Measurements from ENCODE around the gene FSTL5.

FSTL5 gene

DNA sequence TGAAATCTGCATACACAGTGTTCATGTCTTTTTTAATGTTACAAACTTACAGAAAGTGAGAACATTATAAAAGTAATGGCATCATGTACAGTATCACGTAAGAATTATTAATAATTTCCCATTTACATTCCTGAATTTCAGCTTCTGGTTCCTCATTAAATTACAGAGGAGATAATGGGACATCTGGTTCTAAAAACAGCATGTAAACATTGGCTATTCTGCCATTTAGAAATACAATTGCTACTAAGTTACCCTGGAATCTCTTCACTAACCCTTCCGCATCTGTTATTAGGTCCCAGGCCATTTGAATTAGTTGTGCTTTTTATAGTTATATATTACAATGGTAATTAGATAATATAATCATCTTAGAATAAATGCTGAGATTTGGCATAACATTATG lies 505.1 kb downstream of the FSTL5 start:
- H3K9me3 ChIP-seq (ENCODE audit: control insufficient read depth, insufficient read depth, low read length) = no peaks in the 10 kb centered on the region
- no peaks in the 10 kb centered on the region for H3K36me3 ChIP-seq (ENCODE audit: control insufficient read depth, insufficient read depth, low read length)
- no peak overlapping the region for H3K4me3 ChIP-seq (ENCODE audit: low read length)
- no peaks in the 10 kb centered on the region for H3K27me3 ChIP-seq (ENCODE audit: control insufficient read depth, insufficient read depth, low read length)
- no peaks in the 10 kb centered on the region for H3K4me1 ChIP-seq (ENCODE audit: control insufficient read depth, insufficient read depth, low read length)
- no peak overlapping the region for H3K27ac ChIP-seq (ENCODE audit: low read length)
- no peak for DNase-seq (ENCODE audit: low read depth, low spot score)
- WGBS (ENCODE audit: insufficient coverage, insufficient read length) = no CpG with 5 or more reads among the region's 2 CpGs

DNA sequence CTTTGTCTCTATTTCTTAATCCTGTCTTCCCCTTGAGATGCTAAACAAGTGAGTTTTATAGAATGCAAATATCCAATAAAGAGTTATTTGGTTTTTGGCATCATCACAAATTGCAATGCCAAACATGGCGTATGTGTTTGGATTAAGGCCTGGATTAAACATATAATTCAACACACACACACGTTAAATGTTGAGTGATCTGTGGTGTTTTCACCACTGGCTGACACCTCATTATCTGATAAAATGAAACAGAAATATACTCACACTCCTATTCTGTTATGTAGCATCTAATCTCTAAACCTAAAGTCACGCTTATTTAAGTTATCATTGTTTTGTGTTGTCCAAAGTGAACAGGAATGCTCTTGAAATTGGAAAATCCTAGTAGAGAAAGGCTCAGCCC lies 506.2 kb downstream of the FSTL5 start:
- no peak for DNase-seq (ENCODE audit: low read depth, low spot score)
- Histone ChIP-seq H3K36me3 (ENCODE audit: control insufficient read depth, insufficient read depth, low read length) (no peaks in the 10 kb centered on the region), H3K27ac (ENCODE audit: low read length) (no peak overlapping the region), H3K27me3 (ENCODE audit: control insufficient read depth, insufficient read depth, low read length) (no peaks in the 10 kb centered on the region), H3K4me1 (ENCODE audit: control insufficient read depth, insufficient read depth, low read length) (no peaks in the 10 kb centered on the region), H3K9me3 (ENCODE audit: control insufficient read depth, insufficient read depth, low read length) (no peaks in the 10 kb centered on the region), H3K4me3 (ENCODE audit: low read length) (no peak overlapping the region)
- WGBS (ENCODE audit: insufficient coverage, insufficient read length) = no CpG with 5 or more reads among the region's 3 CpGs

DNA sequence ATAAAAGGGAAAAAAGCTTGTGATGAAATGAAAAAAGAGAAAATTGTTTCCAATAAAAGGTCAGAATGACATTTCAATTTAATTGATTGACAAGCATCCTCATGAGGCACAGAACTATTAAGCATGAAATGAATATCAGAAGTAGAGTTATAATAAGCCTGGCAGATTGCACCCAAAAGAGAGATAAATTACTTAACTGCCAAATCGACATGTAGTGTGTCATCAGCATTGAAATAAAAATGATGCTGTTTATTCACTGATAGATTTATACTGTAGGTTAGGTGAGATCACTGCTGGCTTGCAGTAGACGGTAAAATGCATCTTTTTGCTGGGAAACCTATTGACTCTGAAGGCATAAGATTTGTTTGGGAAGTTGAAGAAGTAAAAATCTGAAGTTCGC lies 507.2 kb downstream of the FSTL5 start:
- Histone ChIP-seq H3K4me1 (ENCODE audit: control insufficient read depth, insufficient read depth, low read length) (no peaks in the 10 kb centered on the region), H3K27ac (ENCODE audit: low read length) (no peak overlapping the region), H3K9me3 (ENCODE audit: control insufficient read depth, insufficient read depth, low read length) (no peaks in the 10 kb centered on the region), H3K36me3 (ENCODE audit: control insufficient read depth, insufficient read depth, low read length) (no peaks in the 10 kb centered on the region), H3K27me3 (ENCODE audit: control insufficient read depth, insufficient read depth, low read length) (no peaks in the 10 kb centered on the region), H3K4me3 (ENCODE audit: low read length) (no peak overlapping the region)
- no peak for DNase-seq (ENCODE audit: low read depth, low spot score)
- WGBS (ENCODE audit: insufficient coverage, insufficient read length) = no CpG with 5 or more reads among the region's 3 CpGs

DNA sequence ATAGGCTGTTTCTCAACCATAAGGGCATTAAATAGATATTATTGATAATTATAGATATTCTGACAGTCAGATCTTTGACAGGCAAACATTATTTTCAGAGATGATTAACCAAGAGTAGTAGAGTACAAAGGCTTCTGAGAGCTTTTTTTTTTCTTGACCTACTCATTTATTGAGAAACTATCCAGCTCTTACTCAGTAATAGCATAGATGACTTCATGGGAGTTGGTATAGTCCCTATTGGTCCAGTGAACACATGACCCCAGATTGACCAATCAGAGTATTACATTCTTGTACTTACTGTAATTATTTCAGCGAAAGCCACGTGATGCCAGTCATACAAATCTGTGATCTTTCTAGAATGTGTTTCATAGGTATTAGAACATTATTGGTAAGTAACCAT lies 508.7 kb downstream of the FSTL5 start:
- DNase-seq (ENCODE audit: low read depth, low spot score) = no peak
- Histone ChIP-seq H3K36me3 (ENCODE audit: control insufficient read depth, insufficient read depth, low read length) (no peaks in the 10 kb centered on the region), H3K4me3 (ENCODE audit: low read length) (no peak overlapping the region), H3K27ac (ENCODE audit: low read length) (no peak overlapping the region), H3K9me3 (ENCODE audit: control insufficient read depth, insufficient read depth, low read length) (no peaks in the 10 kb centered on the region), H3K27me3 (ENCODE audit: control insufficient read depth, insufficient read depth, low read length) (no peaks in the 10 kb centered on the region), H3K4me1 (ENCODE audit: control insufficient read depth, insufficient read depth, low read length) (no peaks in the 10 kb centered on the region)
- no CpG with 5 or more reads among the region's 2 CpGs for WGBS (ENCODE audit: insufficient coverage, insufficient read length)

DNA sequence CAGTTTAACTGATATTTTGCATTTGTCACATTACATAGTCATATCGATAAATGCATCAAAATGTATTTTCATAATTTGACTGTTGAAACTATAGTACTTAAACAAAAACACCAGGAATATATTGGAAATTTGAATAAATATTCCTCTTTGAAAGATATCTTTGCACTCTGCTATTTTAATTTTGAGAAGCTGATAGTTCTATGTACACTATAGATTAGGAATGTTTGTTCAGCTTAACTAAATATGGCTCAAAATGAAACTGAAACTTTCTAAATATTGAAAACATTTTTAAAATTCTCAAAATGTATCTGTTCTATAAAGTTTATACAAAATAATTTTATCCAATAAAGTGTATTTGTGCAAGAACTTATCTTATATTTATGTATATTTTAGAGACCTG lies 510.1 kb downstream of the FSTL5 start:
- Histone ChIP-seq H3K27ac (ENCODE audit: low read length) (no peak overlapping the region), H3K27me3 (ENCODE audit: control insufficient read depth, insufficient read depth, low read length) (no peaks in the 10 kb centered on the region), H3K9me3 (ENCODE audit: control insufficient read depth, insufficient read depth, low read length) (no peaks in the 10 kb centered on the region), H3K4me1 (ENCODE audit: control insufficient read depth, insufficient read depth, low read length) (no peaks in the 10 kb centered on the region), H3K4me3 (ENCODE audit: low read length) (no peak overlapping the region), H3K36me3 (ENCODE audit: control insufficient read depth, insufficient read depth, low read length) (no peaks in the 10 kb centered on the region)
- no CpG with 5 or more reads among the region's 1 CpG for WGBS (ENCODE audit: insufficient coverage, insufficient read length)
- DNase-seq (ENCODE audit: low read depth, low spot score) = no peak

DNA sequence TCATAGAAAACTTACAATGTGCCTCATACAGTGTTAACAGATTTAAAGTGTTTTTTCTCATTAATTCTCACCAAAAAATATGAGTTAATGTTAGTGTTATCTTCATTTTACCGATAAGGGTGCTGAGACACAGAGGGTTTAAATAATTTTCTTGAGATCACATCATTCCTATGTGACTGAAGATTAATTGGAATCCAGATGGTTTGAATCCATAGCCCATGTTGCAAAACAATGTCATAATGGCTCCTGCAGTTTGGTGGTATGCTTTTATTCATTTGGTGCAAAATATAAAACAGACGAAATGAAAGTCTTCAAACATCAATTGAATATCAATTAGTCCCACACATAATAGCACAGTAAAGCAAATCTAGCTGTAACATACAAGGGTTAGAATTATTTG lies 512.2 kb downstream of the FSTL5 start:
- H3K36me3 ChIP-seq (ENCODE audit: control insufficient read depth, insufficient read depth, low read length) = no peaks in the 10 kb centered on the region
- DNase-seq (ENCODE audit: low read depth, low spot score) = no peak
- H3K9me3 ChIP-seq (ENCODE audit: control insufficient read depth, insufficient read depth, low read length) = no peaks in the 10 kb centered on the region
- H3K27ac ChIP-seq (ENCODE audit: low read length) = no peak overlapping the region
- no peaks in the 10 kb centered on the region for H3K27me3 ChIP-seq (ENCODE audit: control insufficient read depth, insufficient read depth, low read length)
- no CpG with 5 or more reads among the region's 2 CpGs for WGBS (ENCODE audit: insufficient coverage, insufficient read length)
- no peaks in the 10 kb centered on the region for H3K4me1 ChIP-seq (ENCODE audit: control insufficient read depth, insufficient read depth, low read length)
- no peak overlapping the region for H3K4me3 ChIP-seq (ENCODE audit: low read length)

DNA sequence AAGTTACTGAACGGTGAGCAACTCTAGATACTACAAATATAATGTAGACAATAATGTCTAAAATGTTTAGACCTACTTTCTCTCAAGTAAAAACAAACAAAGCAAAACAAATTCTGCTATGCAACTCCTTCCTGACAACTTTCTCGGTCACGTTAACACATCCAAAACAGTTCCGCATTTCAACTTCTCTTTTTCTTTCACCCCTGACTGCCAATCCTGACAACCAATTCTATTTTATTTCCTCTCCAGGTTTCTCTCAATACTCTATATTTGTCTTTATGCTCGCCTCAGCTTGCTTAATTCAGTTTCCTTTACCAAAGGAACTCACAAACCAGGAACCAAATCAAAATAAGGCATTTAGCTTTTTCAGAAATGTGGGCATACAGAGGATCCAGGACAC lies 513.0 kb downstream of the FSTL5 start:
- H3K4me3 ChIP-seq (ENCODE audit: low read length) = no peak overlapping the region
- H3K36me3 ChIP-seq (ENCODE audit: control insufficient read depth, insufficient read depth, low read length) = no peaks in the 10 kb centered on the region
- H3K27ac ChIP-seq (ENCODE audit: low read length) = no peak overlapping the region
- H3K27me3 ChIP-seq (ENCODE audit: control insufficient read depth, insufficient read depth, low read length) = no peaks in the 10 kb centered on the region
- WGBS (ENCODE audit: insufficient coverage, insufficient read length) = 100% methylated on average over 1 of the region's 5 CpGs
- DNase-seq (ENCODE audit: low read depth, low spot score) = no peak
- no peaks in the 10 kb centered on the region for H3K4me1 ChIP-seq (ENCODE audit: control insufficient read depth, insufficient read depth, low read length)
- no peaks in the 10 kb centered on the region for H3K9me3 ChIP-seq (ENCODE audit: control insufficient read depth, insufficient read depth, low read length)

DNA sequence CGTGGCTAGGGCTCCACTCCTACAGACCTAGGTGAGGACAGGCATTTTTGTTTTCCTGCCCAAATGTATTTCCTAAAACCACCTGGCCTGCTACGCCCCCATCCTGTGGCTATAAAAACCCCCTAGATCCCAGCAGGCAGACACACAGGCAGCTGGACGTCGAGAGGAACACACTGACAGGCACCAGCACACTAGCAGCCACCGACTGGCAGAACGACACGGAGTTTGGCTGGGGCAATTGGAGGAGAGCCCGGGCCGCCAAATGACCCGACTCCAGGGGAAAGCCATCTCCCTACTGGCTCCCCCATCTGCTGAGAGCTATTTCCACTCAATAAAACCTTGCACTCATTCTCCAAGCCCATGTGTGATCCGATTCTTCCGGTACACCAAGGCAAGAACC lies 516.0 kb downstream of the FSTL5 start:
- Histone ChIP-seq H3K27me3 (ENCODE audit: control insufficient read depth, insufficient read depth, low read length) (no peaks in the 10 kb centered on the region), H3K4me1 (ENCODE audit: control insufficient read depth, insufficient read depth, low read length) (no peaks in the 10 kb centered on the region), H3K4me3 (ENCODE audit: low read length) (no peak overlapping the region), H3K36me3 (ENCODE audit: control insufficient read depth, insufficient read depth, low read length) (no peaks in the 10 kb centered on the region), H3K9me3 (ENCODE audit: control insufficient read depth, insufficient read depth, low read length) (no peaks in the 10 kb centered on the region), H3K27ac (ENCODE audit: low read length) (no peak overlapping the region)
- DNase-seq (ENCODE audit: low read depth, low spot score) = no peak
- WGBS (ENCODE audit: insufficient coverage, insufficient read length) = no CpG with 5 or more reads among the region's 12 CpGs

DNA sequence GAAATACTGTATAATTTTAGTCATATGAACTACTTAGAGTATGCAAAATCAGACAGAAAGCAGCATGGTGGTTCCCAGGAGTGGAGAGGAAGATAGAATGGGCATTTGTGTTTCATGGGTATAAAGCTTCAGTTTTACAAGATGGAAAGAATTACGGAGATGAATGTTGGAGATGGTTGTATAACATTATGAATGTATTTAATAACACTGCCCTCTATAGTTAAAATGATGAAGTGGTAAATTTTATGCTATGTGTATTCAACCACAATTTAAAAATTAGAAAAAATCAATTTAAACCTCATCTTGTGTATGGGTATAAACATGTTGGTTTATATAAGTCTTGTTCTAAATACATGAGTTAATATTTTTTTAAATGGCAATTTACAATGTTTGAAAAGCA lies 521.1 kb downstream of the FSTL5 start:
- no peaks in the 10 kb centered on the region for H3K27me3 ChIP-seq (ENCODE audit: control insufficient read depth, insufficient read depth, low read length)
- no CpG with 5 or more reads among the region's 1 CpG for WGBS (ENCODE audit: insufficient coverage, insufficient read length)
- no peak for DNase-seq (ENCODE audit: low read depth, low spot score)
- H3K9me3 ChIP-seq (ENCODE audit: control insufficient read depth, insufficient read depth, low read length) = no peaks in the 10 kb centered on the region
- no peak overlapping the region for H3K4me3 ChIP-seq (ENCODE audit: low read length)
- no peaks in the 10 kb centered on the region for H3K36me3 ChIP-seq (ENCODE audit: control insufficient read depth, insufficient read depth, low read length)
- H3K4me1 ChIP-seq (ENCODE audit: control insufficient read depth, insufficient read depth, low read length) = no peaks in the 10 kb centered on the region
- no peak overlapping the region for H3K27ac ChIP-seq (ENCODE audit: low read length)

DNA sequence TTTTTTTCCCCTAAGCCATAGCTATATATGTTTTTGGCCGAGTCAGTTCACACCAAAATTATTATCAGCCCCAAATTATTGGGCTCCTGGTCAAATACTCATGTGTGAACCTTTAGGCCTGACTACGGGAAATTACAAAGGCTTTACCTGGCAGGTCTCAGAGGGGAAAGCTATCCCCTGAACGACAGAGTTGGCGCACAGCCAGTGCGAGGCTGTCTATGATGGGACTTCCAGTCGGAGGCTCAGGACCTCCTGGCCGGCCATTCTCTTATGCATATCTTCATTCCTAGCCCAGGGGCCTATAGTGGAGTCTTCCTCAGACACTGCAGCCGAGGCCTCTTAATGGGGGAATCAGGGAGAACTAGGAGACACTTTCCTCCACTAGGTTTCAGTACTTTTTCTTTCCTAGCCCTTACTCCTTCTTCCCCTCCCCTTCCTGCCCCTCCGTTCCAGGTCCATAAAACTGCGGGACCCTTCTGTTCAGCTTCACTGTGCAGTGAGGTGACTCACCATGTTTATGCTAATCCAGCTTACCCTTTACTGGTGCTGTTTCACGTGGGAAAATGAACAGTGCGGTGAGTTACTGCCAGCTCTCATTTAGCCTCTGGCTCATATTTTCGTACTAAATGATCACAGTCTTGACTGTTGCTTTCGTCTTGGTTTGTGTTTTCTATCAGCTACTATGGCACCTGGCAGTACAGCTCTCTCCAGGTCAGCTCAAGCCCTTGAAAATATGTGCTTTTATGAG lies 533.9 kb downstream of the FSTL5 start:
- H3K9me3 ChIP-seq (ENCODE audit: control insufficient read depth, insufficient read depth, low read length) = no peaks in the 10 kb centered on the region
- H3K27me3 ChIP-seq (ENCODE audit: control insufficient read depth, insufficient read depth, low read length) = no peaks in the 10 kb centered on the region
- no peaks in the 10 kb centered on the region for H3K36me3 ChIP-seq (ENCODE audit: control insufficient read depth, insufficient read depth, low read length)
- no peak overlapping the region for H3K27ac ChIP-seq (ENCODE audit: low read length)
- DNase-seq (ENCODE audit: low read depth, low spot score) = no peak
- no CpG with 5 or more reads among the region's 14 CpGs for WGBS (ENCODE audit: insufficient coverage, insufficient read length)
- H3K4me3 ChIP-seq (ENCODE audit: low read length) = no peak overlapping the region
- H3K4me1 ChIP-seq (ENCODE audit: control insufficient read depth, insufficient read depth, low read length) = no peaks in the 10 kb centered on the region

DNA sequence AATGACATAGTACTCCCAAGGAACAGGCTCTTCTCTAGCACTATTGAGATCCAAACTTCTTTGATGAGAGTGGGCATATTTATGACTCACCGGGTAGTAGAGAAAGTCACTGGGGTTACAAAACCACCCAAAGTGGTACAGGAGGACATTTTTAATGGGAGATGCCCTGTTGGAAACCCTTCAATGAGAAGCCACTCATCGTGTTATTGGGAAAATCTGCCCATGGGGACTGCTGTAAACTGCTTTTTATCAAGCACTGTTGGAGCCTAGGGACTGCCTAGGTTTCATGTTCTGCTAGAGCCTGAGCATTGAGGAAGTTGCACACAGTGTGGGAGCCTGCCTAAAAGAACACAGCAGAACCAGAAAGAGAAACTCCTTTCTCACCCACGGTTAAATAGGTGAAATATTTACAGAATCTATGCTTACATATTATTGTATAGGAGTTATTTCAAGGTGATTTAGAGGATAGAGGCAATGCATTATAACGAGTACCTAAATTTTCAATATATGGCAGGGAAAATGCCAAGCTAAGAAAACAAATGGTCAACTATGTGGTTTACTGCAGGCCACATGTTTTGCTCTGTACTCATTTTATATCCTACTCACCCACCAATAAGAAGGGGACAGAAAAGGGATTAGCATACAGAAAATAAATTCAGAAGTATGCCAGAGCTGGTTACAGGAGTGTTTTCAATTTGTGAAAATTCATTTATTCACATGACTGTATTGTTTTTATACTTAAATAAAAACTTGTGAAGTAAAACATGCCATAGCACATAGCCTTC lies 559.1 kb downstream of the FSTL5 start:
- Histone ChIP-seq H3K27ac (ENCODE audit: low read length) (no peak overlapping the region), H3K4me3 (ENCODE audit: low read length) (no peak overlapping the region), H3K36me3 (ENCODE audit: control insufficient read depth, insufficient read depth, low read length) (no peaks in the 10 kb centered on the region), H3K9me3 (ENCODE audit: control insufficient read depth, insufficient read depth, low read length) (no peaks in the 10 kb centered on the region), H3K27me3 (ENCODE audit: control insufficient read depth, insufficient read depth, low read length) (no peaks in the 10 kb centered on the region), H3K4me1 (ENCODE audit: control insufficient read depth, insufficient read depth, low read length) (no peaks in the 10 kb centered on the region)
- no peak for DNase-seq (ENCODE audit: low read depth, low spot score)
- WGBS (ENCODE audit: insufficient coverage, insufficient read length) = no CpG with 5 or more reads among the region's 4 CpGs
